ENCODE data around the gene LRRK1.

GRCh38 chr15:100897221-100898151, 21.7 kb upstream of the LRRK1 start:
- no peak for TF ChIP-seq CTCF (conservative IDR thresholded peaks at IDR 0.05; ENCODE audit: low read depth, low read length)
- no peak for TF ChIP-seq EZH2 (IDR thresholded peaks at IDR 0.05; ENCODE audit: low read length, unreplicated experiment)
